ENCODE results near the gene EDEM1.

- TF ChIP-seq CTCF (IDR thresholded peaks at IDR 0.05; ENCODE audit: borderline replicate concordance, extremely low read depth, low read length, poor library complexity, severe bottlenecking) = no peak
- TF ChIP-seq EZH2 (IDR thresholded peaks at IDR 0.05; ENCODE audit: borderline replicate concordance, low read depth, low read length, severe bottlenecking) = no peak
Observed at GRCh38 chr3:5155241-5155640, 32.3 kb upstream of the EDEM1 start.
